Activated CD4-positive, alpha-beta T cell treated with anti-CD3 and anti-CD28 coated beads for 24 hours (primary cell): ENCODE data around the gene MYZAP.

ENCODE experiments used
- DNase-seq, 2 donors: peaks; one replicate each; pipeline ENCODE4 v3.0.0-alpha.2; 2020; ENCODE audit warnings: low read depth in 2 of 2

The MYZAP gene

DNA sequence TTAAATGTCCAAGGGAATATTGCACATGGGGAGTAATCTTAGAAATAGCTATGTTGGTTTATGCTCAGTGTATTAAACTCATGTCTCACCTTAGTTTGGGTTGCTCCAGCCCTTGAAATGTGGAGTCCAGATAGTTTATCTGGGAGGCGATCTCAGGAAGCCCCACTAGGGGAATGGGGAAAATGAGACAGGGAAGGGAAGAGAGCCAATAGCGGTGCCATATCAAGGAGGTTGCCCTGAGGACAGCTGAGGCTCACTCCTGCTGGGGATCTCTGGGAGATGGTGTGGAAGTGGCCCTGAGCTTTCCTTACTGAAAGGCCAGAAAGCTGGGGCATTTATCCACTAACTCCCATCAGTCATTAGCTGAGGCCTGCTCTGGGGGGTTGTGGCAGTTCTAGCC, 71.6 kb downstream of the MYZAP start:
- DNase-seq = no peak

DNA sequence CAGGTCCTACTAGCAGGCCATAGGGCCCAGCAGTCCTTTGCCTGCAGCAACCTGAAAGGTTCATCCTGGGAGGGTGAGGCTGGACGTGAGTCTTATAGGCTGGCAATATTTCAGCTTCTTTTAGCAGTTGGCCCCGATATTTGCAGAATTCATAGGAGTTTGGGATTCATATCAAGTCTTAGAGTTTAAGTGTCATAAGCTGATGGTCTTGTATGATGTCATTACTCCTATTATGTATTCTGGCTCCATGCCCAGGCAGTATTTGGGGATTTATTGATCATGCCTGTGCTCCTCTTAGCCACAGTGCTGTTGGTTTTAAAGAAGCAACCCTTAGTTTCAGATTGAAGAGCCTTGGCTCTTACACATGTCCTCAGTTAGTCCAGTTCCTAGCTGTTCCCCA, 73.5 kb downstream of the MYZAP start:
- no peak for DNase-seq

DNA sequence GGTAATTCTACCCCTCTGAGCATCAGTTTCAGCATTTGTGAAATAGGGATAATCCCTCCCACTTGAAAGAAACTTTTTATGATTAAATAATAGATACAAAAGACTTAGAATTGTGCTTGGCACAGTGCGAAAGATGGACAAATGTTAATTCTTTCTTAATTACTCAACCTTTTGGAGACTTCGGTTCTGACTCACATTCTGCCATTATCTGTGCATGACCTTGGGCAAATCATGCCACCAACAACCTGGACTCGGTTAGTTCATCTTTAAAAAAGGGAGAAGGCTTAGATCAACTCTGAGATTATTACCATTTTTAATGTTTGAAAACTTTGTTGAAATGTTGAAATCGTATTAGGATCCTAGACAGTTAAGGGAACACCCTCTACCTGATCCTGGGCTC, 74.2 kb downstream of the MYZAP start:
- DNase-seq = no peak

DNA sequence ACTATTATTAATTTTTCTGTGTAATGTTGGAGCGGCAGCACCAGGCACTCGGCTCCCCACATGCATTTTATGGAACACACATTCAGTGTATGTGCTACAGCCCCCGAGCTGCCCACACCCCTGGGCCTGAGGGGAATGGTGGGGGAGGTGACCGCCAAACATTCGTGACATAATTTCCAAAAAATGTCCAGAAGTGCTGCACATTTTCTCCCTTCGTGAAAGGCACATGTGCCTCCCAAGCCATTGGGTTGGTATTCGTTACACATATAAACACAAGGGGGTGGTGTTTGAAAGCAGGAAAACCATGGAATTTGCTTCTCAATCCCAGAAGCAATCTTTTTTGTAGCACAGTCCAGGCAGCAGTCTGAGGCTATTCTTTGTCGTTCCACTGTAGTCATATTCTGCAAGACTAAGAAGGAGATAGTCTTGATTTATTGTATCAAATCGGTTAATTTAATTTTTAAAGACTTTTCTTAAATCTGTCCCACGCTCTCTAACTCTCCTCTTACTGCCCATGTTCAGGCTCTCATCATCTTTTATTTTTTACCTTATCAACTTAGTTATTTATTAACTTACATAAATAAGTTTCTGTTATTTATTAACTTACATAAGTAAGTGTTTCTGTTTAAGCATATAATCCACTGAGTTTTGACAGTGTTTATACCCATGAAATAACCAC, 75.6 kb downstream of the MYZAP start:
- DNase-seq = no peak

DNA sequence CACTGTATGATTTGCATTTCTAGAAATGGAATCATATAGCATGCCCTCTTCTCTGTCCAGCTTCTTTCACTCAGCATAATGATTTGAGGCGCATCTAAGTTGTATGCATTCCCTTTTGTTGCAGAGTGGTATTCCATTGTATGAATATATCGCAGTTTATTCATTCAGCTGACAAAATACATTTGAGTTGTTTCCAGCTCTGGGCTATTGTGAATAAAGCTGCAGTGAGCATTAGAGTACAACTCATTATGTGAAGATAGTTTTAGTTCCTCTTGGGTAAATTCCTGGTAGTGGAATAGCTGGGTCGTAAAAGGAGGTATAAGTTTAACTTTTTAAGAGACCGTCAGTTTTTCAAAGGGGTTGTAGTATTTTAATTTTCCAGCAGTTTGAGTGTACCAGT, 76.3 kb downstream of the MYZAP start:
- DNase-seq = no peak

DNA sequence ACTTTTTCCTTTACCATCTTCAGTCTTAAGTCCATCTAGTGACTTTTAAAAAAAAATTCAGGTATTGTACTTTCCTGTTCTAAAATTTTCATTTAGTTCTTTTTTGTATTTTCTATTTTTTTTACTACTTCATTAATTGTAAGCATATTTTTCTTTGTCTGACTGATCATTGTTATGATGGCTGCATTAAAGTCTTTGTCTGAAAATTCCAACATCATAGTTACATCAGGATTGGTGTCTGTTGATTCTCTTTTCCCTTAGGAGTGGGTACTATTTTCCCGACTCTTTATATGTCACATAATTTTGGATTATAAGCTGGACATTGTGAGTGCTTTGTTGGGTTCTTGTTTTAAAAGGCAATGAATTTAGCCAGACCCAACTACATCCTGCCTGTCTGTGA, 79.9 kb downstream of the MYZAP start:
- no peak for DNase-seq

DNA sequence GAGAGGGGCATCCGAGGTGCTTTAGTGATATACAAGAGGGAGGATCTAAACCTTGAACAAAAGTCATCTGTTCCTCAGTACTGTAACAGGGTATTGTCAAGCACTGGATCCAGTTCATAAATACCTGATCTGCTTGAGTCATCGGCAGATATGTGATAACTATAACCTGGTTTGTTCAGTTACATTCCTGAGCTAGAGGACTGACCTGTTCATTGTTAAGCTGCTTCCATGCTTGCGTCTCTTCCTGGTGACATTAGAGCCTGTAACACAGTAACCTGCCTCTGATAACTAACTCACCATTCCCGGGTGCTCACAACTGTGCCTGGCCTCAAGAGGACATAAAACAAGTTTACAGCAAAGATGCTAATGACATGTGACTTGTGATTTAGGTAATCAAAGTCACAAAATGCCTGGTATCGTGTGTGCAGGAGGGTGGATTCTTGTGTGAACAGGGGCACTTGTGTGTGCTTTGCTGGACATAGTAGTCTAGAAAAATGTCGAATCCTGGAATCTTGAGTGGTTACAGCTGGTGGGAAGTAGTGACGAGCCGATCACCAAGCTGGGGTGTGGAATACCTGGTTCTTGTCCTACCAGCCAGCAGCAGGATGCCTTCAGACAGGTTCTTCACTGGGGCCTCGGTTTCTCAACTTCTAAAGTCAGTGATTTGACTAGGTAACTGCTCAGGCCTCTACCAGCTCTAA, 83.9 kb downstream of the MYZAP start:
- DNase-seq = no peak

DNA sequence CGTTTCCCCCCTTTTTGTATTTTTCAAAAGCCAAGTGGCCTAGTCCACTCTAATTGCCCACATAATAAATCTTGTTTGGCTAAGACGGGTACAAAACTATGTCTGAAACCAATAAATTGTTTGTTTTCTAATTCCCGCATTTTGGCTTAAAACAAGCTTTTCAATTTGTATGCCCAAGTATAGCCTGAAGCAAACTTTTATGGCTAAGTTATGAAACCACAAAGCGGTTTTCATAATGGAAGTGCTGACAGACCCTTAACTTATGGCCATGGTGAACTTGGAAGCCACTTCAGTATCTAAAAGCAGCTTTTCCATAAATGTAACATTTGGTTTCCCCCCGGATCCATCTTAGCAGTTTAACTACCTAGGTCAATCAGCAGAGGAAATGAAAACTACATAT, 84.9 kb downstream of the MYZAP start:
- no peak for DNase-seq

DNA sequence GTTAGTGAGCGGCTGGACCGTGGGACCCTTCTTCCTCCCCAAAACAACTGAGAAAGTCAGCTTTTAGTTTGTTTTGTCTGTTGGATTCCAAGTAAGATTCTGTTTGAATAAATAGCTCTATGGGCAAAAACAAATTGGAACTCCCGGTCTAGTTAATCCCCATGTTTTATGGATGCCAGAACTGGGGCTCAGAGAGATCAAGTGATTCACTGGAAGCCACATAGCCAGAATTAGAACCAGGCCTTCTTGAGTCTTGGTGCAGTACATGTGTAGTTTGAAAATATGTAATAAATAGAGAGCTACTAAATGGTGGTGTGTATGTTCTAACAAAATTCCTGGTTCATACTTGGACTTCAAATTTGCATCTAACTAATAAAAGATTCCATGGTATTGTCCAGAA, 85.5 kb downstream of the MYZAP start:
- DNase-seq = no peak

DNA sequence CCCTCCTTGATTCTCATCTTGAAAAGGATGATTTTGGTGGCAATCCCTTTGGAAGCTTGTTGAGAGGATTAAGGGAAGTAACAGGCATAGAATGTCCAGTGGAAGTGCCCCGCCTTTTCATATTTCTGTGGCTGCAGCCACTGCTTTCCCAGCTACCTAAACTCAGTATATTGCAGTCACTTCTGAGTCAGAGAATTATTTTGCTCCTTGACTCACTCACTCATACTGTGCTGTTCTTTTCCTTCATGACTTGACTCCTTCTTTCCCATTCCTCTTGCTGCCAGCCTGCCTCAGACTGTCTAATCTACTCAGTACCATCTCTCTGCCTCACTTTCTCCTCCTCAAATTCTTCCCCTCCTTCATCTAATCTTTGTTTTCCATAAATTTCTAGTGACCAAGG, 88.3 kb downstream of the MYZAP start:
- DNase-seq = no peak

DNA sequence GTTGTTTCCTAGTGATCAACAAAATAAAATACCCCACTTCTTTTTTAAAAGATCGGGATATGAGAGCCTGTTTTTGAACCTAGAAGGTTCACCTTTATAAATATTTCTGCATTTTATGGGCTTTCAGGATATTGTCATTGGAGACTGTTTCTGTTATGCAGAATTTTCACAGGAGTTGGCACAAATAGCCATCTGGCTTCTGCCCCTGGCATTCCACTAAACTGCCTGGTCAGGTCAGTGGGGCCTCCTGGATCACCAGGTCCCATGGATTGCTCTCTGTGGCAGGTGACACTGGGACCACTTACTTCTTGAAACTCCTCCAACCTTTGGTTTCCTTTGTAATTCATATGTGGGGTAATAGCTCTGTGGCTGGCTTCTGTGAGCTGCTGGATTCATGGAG, 89.3 kb downstream of the MYZAP start:
- no peak for DNase-seq

DNA sequence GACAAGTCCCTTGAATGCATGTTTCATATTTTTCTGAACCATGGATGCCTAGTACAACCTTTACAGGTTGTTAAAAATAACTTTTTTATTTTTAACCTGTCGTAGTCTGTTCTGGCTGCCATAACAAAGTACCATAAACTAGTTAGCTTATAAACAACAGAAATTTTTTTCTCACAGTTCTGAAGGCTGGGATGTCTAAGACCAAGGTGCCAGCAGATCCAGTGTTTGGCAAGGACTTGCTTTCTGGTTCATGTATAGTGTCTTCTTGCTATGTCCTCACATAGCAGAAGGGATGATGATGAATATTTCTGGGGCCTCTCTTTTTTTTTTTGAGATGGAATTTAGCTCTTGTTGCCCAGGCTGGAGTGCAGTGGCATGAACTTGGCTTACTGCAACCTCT, 91.8 kb downstream of the MYZAP start:
- DNase-seq = no peak

DNA sequence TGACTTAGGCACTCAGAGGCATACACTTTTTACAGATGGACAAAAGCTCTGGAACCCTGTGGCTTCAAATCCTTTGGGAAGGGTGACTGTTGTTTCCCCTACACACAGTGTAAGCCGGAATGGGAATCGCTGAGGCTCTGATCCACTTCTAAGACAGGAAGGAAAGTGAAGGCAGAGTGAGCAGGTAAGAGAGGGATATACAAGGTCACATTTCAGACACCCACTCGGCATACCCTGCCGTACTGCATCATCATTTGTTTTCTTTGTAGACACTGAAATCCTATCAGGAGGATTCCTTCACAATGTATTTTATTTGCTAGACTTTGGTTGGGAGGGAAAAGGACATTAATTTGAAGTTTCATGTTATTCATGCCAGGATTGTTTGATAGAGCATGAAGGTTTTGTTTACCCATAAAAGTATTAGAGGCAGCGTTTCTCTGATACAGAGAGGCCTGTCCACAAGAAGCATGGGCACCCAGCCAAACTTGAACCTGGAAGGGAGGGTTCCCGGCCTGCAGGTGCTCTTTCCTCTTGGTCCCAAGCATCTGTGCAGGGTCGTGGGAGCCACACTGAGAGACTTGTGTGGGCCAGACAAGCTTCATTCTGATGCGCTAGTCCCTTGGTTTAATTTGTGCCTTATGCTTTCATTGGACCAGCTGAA, 92.9 kb downstream of the MYZAP start:
- no peak for DNase-seq

DNA sequence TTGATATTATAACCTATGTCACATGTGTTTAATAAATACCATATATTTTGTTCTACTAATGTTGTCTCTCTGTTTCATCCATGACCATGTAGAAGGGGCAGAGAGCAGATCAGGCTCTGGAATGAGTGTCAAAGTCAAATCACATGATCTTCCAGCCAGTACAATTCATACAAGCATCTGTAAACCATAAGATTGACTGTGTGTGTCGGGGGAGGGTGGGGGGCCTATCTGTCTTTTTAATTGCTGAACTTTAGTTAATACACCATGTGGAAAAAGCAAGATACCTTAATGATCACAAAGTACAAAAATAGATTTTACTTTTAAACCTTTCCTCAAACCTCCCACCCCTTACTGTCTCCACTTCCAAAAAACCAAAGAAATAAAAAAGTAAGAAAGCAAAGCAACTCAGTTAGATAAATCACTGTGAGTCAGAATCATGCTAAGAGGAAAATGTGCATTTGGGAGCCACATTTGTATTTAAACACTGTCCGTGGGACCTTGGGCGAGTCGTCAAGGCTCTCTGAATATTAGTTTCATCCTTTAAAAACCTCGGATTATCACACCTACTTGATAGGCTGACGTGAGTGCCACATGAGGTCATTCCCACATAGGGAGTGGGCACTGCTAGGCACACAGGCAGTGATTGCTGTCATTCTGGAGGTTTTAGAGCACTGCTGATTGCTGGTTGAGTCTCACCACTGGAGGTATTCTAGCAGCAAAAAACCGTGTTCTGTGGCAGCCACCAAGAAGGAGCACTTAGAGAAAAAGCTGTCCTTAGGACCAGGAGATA, 93.8 kb downstream of the MYZAP start:
- DNase-seq = no peak

DNA sequence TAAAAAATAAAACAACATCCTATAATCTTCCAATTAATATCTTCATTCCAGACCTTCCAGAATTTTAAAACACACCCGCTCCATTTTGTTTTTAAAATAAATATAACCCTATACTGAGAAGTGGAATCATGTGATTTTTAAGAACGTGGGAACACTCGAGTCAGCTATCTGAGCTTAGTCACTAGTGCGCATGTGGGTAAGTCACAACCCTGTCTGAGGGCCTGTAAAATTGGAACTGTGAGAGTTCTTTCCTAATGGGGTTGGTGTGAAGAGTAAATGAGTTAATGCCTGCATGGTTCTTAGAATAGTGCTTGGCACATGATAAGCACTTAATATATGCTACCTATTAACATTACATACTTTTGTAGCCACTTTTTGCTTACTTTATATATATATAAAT, 95.0 kb downstream of the MYZAP start:
- DNase-seq = no peak

DNA sequence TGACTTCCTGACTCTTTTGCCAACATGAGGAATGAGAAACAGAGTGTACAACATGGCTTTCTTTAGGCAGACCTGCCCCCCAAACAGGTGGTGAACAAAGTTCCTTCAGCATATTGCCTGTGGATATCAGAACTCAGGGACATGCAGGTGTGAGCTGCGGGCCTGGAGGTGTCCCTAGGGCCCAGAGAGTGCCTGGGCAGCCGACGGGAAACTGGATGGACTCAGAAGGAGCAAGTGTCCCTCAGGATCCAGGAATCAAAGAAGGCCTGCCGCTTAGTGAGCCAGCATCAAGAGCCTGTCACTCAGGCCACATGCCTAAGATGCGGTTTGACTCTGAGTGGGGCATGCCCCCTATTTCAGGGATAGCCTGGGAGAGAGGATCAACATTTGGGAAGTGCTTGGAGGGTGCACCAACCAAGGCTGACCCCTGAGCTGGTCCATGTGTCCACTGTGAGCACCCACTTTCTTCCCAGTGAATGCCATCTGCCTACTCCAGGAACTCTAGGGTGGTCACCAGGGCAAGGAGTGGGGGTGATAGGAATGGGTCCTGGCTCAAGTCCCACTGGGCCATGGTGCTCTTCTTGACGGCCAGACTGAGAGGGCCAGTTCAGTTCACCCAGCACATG, 98.8 kb downstream of the MYZAP start:
- no peak for DNase-seq

DNA sequence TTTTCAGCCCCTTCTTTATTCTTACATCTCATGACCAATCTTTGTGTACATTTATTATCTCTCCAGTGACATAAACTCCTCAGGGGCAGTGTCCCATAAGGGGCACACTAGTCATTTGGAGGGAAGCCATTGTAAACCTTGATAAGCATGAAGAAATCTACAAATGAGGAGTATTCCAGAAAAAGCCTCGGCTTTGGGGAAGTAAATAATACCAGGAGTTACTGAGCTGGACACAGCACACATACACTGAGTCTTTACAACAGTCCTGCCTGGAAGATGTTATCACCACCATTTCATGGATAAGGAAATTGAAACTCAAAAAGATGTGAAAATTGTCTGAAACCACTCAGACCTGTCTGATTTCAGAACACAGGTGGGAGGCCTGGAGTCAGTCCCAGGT, 99.4 kb downstream of the MYZAP start:
- DNase-seq = no peak

DNA sequence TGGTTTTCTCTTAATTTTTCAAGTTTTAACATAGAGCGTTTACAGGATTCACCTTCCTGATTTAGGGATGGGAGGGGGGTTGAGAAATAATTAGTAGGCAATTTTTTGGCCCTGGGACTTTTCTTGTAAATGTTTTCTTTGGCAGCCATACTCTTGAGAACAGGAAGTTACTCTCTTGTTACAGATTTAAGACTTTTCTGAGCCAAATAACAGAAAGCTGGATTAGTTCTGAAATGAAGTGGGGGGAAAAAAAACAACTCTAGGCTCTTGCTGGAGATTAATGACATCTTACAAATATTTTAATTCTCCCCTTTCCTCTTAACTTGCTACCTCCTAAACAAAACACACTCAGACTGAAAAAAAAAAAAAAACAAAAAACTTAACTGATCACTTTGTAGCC, 101.0 kb downstream of the MYZAP start:
- no peak for DNase-seq

DNA sequence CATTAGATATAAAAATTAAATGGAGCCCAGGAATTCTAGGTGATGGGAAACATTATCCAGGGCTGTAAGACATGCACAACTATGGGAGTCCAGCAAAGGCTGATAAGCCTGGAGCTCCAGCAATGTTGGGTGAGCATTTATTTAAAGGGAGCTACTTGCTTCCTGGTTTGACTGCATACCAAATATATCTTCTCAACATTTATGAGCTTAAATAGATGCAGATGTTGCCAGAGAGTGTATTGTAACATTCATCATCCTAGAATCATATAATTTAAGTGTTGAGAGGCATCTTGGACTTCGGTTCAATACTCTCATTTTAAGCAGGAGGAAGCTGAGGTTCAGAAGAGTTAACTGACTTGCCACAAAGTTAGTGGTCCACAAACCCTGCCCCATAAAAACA, 102.6 kb downstream of the MYZAP start:
- no peak for DNase-seq

DNA sequence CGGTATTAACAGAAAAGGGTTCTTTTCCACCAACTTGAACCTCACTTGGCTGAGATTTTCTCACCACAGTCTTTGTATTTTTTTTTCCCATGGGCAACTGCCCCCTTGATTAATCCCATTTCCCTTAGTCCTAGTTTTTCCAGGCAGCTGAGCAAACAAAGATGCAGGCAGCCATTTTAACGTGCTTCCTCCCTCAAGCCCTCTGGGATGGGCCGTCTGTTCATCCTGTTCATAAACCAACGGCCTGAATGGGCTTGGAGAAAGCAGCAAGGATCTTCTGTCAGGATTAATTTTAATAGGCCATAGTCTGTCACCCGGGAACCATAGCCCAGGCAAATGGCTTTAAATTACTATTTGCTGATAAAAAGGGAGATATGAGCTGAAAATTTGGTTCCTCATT, 104.4 kb downstream of the MYZAP start:
- no peak for DNase-seq

DNA sequence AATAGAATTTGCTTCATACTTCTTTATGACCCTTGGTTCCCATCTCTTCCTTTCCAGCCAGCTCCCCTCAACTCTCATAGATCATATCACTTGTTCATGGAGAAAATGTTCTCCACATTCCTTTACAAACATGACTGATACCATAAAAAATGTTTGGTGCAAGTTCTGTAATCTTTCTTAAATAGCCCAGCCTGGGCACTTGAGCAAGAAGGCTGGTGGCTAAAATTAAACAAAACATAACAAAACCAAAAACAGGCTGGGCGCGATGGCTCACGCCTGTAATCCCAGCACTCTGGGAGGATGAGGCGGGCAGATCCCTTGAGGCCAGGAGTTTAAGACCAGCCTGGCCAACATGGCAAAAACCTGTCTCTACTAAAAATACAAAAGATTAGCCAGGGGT, 105.9 kb downstream of the MYZAP start:
- DNase-seq = no peak

DNA sequence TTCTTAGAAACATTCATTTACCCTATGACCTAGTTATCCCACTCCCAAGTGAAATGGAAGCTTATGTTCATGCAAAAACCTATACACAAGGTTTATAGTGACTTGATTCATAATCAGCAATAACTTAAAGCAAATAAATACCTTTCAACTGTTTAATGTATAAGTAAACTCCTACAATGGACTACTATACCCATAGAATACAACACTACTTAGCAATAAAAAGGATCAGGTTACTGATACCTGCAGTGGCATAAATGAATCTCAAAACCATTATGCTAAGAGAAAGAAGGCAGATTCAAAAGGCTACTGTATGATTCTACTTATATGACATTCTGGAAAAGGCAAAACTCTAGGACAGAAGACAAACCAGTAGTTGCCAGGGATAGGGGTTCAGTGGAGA, 106.5 kb downstream of the MYZAP start:
- no peak for DNase-seq
